ENCODE results near the gene ABCF3. TPM values are rescaled to one million over a fixed set of nuclear protein-coding genes. Genes with fewer than 3 reads are reported as not detected.

The ABCF3 gene
- total and polyA plus RNA-seq, 2 of the 13 experiments (the other 11 are each of a cell fraction or from before 2014, with no cell fraction given), result 38.8 to 46.5 TPM

DNA sequence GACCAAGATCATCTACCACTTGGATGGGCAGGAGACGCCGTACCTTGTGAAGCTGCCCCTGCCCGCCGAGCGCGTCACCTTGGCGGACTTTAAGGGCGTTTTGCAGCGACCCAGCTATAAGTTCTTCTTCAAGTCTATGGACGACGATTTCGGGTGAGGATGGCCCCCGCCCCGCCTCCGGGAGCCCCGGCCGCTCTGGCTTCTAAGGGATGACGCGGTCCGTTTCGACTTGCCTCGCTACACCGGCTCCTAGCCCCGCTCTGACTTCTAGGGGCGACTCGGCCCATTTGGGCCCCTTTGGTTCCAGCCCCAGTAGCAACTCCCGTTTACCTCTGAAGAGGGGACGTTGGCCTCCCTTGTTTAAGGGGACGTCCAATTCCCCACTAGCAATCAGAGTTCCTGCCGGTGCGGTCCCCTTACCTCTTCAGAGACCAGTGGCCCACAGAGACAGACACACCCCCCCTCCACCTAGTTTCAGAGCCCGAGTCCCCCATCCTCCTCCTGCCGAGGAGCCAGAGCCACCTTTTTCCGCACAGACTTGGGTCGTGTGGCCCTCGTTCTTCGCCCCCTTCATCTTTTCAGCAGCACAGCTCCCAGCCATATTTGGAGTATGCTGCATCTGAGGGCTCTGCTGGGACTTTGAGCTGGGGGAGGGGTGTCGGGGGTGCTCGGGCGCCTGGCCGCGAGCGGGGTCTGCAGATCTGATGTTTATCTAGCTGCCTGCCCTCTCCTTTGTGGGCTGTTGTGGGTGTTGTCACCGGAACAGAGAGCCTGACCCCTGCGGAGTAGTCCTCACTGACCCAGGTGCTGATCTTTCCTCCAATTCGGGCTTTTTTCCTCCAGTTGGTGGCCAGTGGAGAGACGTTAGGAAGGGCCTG lies 30.1 kb upstream of the ABCF3 start (continued):
- TF ChIP-seq, protein P1, sequence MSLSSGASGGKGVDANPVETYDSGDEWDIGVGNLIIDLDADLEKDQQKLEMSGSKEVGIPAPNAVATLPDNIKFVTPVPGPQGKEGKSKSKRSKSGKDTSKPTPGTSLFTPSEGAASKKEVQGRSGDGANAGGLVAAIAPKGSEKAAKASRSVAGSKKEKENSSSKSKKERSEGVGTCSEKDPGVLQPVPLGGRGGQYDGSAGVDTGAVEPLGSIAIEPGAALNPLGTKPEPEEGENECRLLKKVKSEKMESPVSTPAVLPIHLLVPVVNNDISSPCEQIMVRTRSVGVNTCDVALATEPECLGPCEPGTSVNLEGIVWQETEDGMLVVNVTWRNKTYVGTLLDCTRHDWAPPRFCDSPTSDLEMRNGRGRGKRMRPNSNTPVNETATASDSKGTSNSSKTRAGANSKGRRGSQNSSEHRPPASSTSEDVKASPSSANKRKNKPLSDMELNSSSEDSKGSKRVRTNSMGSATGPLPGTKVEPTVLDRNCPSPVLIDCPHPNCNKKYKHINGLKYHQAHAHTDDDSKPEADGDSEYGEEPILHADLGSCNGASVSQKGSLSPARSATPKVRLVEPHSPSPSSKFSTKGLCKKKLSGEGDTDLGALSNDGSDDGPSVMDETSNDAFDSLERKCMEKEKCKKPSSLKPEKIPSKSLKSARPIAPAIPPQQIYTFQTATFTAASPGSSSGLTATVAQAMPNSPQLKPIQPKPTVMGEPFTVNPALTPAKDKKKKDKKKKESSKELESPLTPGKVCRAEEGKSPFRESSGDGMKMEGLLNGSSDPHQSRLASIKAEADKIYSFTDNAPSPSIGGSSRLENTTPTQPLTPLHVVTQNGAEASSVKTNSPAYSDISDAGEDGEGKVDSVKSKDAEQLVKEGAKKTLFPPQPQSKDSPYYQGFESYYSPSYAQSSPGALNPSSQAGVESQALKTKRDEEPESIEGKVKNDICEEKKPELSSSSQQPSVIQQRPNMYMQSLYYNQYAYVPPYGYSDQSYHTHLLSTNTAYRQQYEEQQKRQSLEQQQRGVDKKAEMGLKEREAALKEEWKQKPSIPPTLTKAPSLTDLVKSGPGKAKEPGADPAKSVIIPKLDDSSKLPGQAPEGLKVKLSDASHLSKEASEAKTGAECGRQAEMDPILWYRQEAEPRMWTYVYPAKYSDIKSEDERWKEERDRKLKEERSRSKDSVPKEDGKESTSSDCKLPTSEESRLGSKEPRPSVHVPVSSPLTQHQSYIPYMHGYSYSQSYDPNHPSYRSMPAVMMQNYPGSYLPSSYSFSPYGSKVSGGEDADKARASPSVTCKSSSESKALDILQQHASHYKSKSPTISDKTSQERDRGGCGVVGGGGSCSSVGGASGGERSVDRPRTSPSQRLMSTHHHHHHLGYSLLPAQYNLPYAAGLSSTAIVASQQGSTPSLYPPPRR (CRISPR knock-in tag; IDR thresholded peaks at IDR 0.05; ENCODE audit: borderline replicate concordance), result no peak
- TF ChIP-seq FOXO1 (CRISPR knock-in tag; IDR thresholded peaks at IDR 0.05) (peak; percentile 47; the same call in 1 of the 2 replicates), MTA1 (CRISPR knock-in tag; IDR thresholded peaks at IDR 0.05; ENCODE audit: borderline replicate concordance) (peak; percentile 50; the same call in 1 of the 2 replicates), ZNF816 (CRISPR knock-in tag; IDR thresholded peaks at IDR 0.05; ENCODE audit: borderline replicate concordance) (0 out of 2 replicates have a peak, but pooled peaks have one; percentile 25), NFIB (CRISPR knock-in tag; IDR thresholded peaks at IDR 0.05; ENCODE audit: borderline replicate concordance) (no peak), ZC3H13 (CRISPR knock-in tag; IDR thresholded peaks at IDR 0.05) (peak; percentile 60; the same call in 1 of the 2 replicates), ZC3H4 (CRISPR knock-in tag; IDR thresholded peaks at IDR 0.05; ENCODE audit: borderline replicate concordance) (no peak)
- TF ChIP-seq, protein P2, sequence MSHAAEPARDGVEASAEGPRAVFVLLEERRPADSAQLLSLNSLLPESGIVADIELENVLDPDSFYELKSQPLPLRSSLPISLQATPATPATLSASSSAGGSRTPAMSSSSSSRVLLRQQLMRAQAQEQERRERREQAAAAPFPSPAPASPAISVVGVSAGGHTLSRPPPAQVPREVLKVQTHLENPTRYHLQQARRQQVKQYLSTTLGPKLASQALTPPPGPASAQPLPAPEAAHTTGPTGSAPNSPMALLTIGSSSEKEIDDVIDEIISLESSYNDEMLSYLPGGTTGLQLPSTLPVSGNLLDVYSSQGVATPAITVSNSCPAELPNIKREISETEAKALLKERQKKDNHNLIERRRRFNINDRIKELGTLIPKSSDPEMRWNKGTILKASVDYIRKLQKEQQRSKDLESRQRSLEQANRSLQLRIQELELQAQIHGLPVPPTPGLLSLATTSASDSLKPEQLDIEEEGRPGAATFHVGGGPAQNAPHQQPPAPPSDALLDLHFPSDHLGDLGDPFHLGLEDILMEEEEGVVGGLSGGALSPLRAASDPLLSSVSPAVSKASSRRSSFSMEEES (CRISPR knock-in tag; IDR thresholded peaks at IDR 0.05), result peak; percentile 34; the same call in 1 of the 2 replicates
- TF ChIP-seq, protein P3, sequence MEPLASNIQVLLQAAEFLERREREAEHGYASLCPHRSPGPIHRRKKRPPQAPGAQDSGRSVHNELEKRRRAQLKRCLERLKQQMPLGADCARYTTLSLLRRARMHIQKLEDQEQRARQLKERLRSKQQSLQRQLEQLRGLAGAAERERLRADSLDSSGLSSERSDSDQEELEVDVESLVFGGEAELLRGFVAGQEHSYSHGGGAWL (CRISPR knock-in tag; IDR thresholded peaks at IDR 0.05), result 0 out of 2 replicates have a peak, but pooled peaks have one; percentile 51
- TF ChIP-seq, protein P4, sequence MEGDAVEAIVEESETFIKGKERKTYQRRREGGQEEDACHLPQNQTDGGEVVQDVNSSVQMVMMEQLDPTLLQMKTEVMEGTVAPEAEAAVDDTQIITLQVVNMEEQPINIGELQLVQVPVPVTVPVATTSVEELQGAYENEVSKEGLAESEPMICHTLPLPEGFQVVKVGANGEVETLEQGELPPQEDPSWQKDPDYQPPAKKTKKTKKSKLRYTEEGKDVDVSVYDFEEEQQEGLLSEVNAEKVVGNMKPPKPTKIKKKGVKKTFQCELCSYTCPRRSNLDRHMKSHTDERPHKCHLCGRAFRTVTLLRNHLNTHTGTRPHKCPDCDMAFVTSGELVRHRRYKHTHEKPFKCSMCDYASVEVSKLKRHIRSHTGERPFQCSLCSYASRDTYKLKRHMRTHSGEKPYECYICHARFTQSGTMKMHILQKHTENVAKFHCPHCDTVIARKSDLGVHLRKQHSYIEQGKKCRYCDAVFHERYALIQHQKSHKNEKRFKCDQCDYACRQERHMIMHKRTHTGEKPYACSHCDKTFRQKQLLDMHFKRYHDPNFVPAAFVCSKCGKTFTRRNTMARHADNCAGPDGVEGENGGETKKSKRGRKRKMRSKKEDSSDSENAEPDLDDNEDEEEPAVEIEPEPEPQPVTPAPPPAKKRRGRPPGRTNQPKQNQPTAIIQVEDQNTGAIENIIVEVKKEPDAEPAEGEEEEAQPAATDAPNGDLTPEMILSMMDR (CRISPR knock-in tag; IDR thresholded peaks at IDR 0.05), result 0 out of 2 replicates have a peak, but pooled peaks have one; percentile 4
- TF ChIP-seq, protein P5, sequence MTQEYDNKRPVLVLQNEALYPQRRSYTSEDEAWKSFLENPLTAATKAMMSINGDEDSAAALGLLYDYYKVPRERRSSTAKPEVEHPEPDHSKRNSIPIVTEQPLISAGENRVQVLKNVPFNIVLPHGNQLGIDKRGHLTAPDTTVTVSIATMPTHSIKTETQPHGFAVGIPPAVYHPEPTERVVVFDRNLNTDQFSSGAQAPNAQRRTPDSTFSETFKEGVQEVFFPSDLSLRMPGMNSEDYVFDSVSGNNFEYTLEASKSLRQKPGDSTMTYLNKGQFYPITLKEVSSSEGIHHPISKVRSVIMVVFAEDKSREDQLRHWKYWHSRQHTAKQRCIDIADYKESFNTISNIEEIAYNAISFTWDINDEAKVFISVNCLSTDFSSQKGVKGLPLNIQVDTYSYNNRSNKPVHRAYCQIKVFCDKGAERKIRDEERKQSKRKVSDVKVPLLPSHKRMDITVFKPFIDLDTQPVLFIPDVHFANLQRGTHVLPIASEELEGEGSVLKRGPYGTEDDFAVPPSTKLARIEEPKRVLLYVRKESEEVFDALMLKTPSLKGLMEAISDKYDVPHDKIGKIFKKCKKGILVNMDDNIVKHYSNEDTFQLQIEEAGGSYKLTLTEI (CRISPR knock-in tag; conservative IDR thresholded peaks at IDR 0.05), result no peak
- TF ChIP-seq, protein P6, sequence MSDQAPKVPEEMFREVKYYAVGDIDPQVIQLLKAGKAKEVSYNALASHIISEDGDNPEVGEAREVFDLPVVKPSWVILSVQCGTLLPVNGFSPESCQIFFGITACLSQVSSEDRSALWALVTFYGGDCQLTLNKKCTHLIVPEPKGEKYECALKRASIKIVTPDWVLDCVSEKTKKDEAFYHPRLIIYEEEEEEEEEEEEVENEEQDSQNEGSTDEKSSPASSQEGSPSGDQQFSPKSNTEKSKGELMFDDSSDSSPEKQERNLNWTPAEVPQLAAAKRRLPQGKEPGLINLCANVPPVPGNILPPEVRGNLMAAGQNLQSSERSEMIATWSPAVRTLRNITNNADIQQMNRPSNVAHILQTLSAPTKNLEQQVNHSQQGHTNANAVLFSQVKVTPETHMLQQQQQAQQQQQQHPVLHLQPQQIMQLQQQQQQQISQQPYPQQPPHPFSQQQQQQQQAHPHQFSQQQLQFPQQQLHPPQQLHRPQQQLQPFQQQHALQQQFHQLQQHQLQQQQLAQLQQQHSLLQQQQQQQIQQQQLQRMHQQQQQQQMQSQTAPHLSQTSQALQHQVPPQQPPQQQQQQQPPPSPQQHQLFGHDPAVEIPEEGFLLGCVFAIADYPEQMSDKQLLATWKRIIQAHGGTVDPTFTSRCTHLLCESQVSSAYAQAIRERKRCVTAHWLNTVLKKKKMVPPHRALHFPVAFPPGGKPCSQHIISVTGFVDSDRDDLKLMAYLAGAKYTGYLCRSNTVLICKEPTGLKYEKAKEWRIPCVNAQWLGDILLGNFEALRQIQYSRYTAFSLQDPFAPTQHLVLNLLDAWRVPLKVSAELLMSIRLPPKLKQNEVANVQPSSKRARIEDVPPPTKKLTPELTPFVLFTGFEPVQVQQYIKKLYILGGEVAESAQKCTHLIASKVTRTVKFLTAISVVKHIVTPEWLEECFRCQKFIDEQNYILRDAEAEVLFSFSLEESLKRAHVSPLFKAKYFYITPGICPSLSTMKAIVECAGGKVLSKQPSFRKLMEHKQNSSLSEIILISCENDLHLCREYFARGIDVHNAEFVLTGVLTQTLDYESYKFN (CRISPR knock-in tag; conservative IDR thresholded peaks at IDR 0.05), result peak; percentile 59; the same call in 1 of the 2 replicates

Measured in HepG2 (cell line).